Stomach smooth muscle (tissue), 2 donors: ENCODE measurements around the gene TSTD2.

Experiments used
- H3K27ac ChIP-seq: one replicate; pipeline ENCODE4 v1.7.0; 2013; ENCODE audit warnings: mild to moderate bottlenecking, low read length, inconsistent platforms
- H3K27me3 ChIP-seq, 2 donors: one replicate each; pipeline ENCODE4 v1.7.0; 2013; ENCODE audit warnings: low read length in 2 of 2; ENCODE audit not compliant: insufficient read depth in 2 of 2, control insufficient read depth in 1 of 2
- H3K36me3 ChIP-seq, 2 donors: one replicate each; pipeline ENCODE4 v1.7.0; 2013; ENCODE audit warnings: low read length in 2 of 2; ENCODE audit not compliant: control insufficient read depth in 2 of 2, insufficient read depth in 2 of 2
- H3K4me1 ChIP-seq: one replicate; pipeline ENCODE4 v1.7.0; 2013; ENCODE audit warnings: low read length; ENCODE audit not compliant: control insufficient read depth, insufficient read depth
- H3K4me3 ChIP-seq, 2 donors: one replicate each; pipeline ENCODE4 v1.7.0; 2013; ENCODE audit warnings: low read length in 2 of 2
- H3K9ac ChIP-seq, 2 donors: one replicate each; pipeline ENCODE4 v1.7.0; 2013; ENCODE audit warnings: low read length in 2 of 2, mild to moderate bottlenecking in 1 of 2
- H3K9me3 ChIP-seq, 2 donors: one replicate each; pipeline ENCODE4 v1.7.0; 2013; ENCODE audit warnings: low read length in 2 of 2; ENCODE audit not compliant: control insufficient read depth in 2 of 2
- donor health status: healthy.
- donor health status: Pancreatic carcinoma.

Gene TSTD2

GRCh38 chr9:97556036-97556720 is 77.0 kb downstream of the TSTD2 start:
- no peak overlapping the region for H3K4me3 ChIP-seq
- peak overlapping the region; percentile 69 for H3K27ac ChIP-seq
- peaks cover 19% of the 10 kb centered on the region for H3K4me1 ChIP-seq
- H3K9me3 ChIP-seq: no peaks in the 10 kb centered on the region
- peaks cover 12 to 29% of the 10 kb centered on the region in 2 donors for H3K36me3 ChIP-seq
- no peak overlapping the region for H3K9ac ChIP-seq
- no peaks in the 10 kb centered on the region for H3K27me3 ChIP-seq

DNA sequence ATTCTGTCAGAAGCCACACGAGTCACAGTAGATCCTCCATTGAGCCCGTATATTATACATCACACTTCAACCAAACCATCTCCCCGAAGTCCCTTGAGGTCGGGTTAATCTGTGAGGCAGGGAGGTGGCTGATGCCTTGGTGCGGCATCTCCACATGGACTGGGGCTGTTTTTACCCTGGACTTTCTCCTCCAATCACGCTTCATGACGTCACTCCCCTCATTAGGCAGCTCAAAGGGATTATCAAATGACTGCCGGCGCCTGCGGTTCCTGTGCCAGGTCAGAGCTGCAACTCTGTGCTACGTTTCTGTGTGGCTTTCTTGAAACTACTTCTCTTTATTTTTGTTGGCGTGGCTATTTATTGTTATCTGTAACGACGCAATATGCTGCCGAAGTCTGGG is 78.0 kb downstream of the TSTD2 start:
- Histone ChIP-seq H3K27ac (peak overlapping the region; percentile 46), H3K4me3 (no peak overlapping the region), H3K4me1 (peaks cover 19% of the 10 kb centered on the region), H3K9ac (no peak overlapping the region), H3K9me3 (no peaks in the 10 kb centered on the region), H3K36me3 (peaks cover 12 to 28% of the 10 kb centered on the region in 2 donors), H3K27me3 (no peaks in the 10 kb centered on the region)

DNA sequence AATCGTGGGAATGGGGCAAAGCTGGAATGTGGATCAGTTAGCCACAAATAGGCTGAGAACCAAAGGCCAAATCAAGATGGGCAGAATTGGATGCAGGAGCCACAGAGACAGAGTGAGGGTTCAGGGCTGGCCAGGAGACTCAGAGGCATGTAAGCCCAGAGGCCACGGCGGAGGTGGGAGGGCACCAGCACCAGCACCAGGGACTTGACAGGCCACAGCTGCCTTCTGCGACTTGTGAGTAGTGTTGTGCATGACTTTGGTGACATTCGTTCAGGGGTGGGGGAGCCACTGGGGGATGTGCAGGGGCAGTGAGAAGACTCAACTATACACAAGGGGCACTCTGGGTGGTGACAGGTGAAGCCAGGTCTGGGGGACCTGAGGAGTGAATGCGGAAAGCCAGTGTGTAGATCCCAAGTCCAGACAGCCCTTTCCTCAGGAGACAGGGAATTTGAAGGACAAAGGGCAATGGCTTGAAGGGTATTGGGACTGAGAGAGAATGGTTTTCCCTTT is 78.5 kb downstream of the TSTD2 start:
- Histone ChIP-seq H3K27ac (no peak overlapping the region), H3K36me3 (peaks cover 12 to 28% of the 10 kb centered on the region in 2 donors), H3K4me3 (no peak overlapping the region), H3K9ac (no peak overlapping the region), H3K9me3 (no peaks in the 10 kb centered on the region), H3K4me1 (peaks cover 19% of the 10 kb centered on the region), H3K27me3 (no peaks in the 10 kb centered on the region)

GRCh38 chr9:97553841-97554240 is 79.3 kb downstream of the TSTD2 start:
- Histone ChIP-seq H3K36me3 (peaks cover 18 to 28% of the 10 kb centered on the region in 2 donors), H3K9me3 (no peaks in the 10 kb centered on the region), H3K9ac (no peak overlapping the region), H3K27me3 (no peaks in the 10 kb centered on the region), H3K4me3 (no peak overlapping the region), H3K4me1 (peaks cover 16% of the 10 kb centered on the region), H3K27ac (no peak overlapping the region)

DNA sequence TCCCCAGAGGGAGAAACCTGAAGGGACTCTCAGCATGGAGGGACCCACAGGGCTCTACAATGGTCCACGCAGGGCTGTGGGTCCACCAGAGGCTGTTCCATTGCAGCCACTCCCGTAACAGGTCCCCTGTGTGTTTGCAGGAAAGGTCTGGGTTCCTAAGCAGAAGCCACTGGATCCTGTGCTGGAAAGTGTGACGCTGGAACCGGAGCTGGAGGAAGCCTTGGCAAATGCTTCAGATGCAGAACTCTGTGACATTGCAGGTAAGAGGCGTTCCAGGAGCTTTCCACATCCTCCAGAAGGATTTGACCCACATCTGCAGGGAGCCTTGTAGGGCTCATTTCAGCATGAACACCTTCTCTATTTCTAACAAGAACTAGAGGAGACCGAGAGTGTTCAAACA is 80.0 kb downstream of the TSTD2 start:
- H3K27ac ChIP-seq: no peak overlapping the region
- no peaks in the 10 kb centered on the region for H3K9me3 ChIP-seq
- no peak overlapping the region for H3K9ac ChIP-seq
- H3K27me3 ChIP-seq: no peaks in the 10 kb centered on the region
- H3K4me1 ChIP-seq: peaks cover 11% of the 10 kb centered on the region
- no peak overlapping the region for H3K4me3 ChIP-seq
- H3K36me3 ChIP-seq: peaks cover 23 to 33% of the 10 kb centered on the region in 2 donors

DNA sequence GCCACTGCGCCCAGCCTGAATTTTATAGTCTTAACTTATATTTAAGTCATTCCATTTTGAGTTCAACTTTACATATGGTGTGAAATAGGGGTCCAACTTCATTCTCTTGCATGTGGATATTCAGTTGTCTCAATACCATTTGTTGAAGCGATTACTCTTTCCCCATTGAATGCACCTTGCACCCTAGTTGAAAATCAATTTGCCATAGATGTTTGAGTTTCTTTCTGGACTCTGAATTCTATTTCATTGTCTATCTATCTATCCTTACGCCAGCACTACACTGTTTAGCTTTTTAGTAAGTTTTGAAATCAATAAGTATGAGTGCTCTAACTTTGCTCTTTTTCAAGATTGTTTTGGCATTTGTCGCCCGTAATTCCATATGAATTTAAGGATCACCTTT is 81.9 kb downstream of the TSTD2 start:
- no peaks in the 10 kb centered on the region for H3K27me3 ChIP-seq
- H3K36me3 ChIP-seq: peaks cover 33 to 40% of the 10 kb centered on the region in 2 donors
- no peak overlapping the region for H3K4me3 ChIP-seq
- H3K27ac ChIP-seq: no peak overlapping the region
- no peaks in the 10 kb centered on the region for H3K9me3 ChIP-seq
- no peak overlapping the region for H3K9ac ChIP-seq
- H3K4me1 ChIP-seq: no peaks in the 10 kb centered on the region

DNA sequence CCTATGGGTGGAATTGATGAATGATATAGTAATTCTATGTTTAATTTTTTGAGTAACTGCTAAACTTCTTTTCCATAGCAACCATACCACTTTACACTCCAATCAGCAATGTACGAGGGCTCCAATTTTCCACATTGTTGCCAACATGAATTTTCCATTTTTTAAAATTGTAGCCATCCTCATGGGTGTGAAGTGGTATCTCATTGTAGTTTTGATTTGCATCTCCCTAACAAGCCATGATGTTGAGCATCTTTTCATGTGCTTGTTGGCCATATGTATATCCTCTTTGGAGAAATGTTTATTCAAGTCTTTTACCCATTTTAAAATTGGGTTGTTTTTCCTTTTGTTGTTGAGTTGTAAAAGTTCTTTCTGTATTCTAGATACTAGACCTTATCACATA is 82.8 kb downstream of the TSTD2 start:
- no peak overlapping the region for H3K9ac ChIP-seq
- H3K27me3 ChIP-seq: no peaks in the 10 kb centered on the region
- H3K4me1 ChIP-seq: peaks cover 4% of the 10 kb centered on the region
- no peaks in the 10 kb centered on the region for H3K9me3 ChIP-seq
- H3K4me3 ChIP-seq: no peak overlapping the region
- H3K27ac ChIP-seq: no peak overlapping the region
- peaks cover 33 to 37% of the 10 kb centered on the region in 2 donors for H3K36me3 ChIP-seq
